Stimulated activated CD8-positive, alpha-beta memory T cell treated with anti-CD3 and anti-CD28 coated beads, Interleukin-4, amount 100 ng/mL, for 1 hour (primary cell): ENCODE measurements around the gene P3H1.
"Not testable (repeated sequence)": the region's sequence is repeated elsewhere in the genome, so short reads cannot be mapped to it uniquely, and the experiment has no call there.

Experiments
- DNase-seq, 2 donors: peaks; one replicate each; pipeline ENCODE4 v3.0.0-alpha.2; 2020; ENCODE audit warnings: low read depth in 2 of 2, low spot score in 1 of 2

The P3H1 gene, protein sequence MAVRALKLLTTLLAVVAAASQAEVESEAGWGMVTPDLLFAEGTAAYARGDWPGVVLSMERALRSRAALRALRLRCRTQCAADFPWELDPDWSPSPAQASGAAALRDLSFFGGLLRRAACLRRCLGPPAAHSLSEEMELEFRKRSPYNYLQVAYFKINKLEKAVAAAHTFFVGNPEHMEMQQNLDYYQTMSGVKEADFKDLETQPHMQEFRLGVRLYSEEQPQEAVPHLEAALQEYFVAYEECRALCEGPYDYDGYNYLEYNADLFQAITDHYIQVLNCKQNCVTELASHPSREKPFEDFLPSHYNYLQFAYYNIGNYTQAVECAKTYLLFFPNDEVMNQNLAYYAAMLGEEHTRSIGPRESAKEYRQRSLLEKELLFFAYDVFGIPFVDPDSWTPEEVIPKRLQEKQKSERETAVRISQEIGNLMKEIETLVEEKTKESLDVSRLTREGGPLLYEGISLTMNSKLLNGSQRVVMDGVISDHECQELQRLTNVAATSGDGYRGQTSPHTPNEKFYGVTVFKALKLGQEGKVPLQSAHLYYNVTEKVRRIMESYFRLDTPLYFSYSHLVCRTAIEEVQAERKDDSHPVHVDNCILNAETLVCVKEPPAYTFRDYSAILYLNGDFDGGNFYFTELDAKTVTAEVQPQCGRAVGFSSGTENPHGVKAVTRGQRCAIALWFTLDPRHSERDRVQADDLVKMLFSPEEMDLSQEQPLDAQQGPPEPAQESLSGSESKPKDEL

DNA sequence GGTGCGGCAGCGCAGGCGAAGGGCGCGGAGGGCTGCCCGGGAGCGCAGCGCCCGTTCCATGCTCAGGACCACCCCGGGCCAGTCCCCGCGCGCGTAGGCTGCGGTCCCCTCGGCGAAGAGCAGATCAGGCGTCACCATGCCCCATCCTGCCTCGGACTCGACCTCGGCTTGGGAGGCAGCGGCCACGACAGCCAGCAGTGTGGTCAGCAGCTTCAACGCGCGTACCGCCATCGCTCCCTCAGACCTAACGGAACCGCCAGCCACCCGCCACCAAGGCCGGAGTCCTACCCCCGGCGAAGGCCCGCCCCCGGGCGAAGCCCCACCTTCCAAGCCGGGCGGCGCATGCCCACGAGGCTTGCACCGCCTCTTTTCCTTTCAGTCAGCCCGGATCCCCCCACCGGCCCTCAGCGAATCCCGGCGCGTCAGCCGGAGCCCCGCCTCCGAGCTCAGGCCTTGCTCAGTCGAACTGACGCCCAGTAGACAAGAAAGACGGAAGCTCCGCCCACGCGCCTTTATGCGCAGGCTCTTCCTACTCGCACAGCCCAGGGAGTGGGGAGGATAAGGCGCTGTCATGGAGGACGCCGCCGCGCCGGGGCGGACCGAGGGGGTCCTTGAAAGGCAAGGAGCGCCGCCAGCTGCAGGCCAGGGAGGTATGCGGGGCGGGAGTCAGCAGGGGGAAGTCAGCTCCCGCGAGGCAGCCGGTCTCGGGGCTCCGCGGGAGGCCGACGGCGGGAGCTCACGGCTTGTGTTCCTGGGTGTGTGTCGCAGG lies at the start of gene P3H1, which contains the start of gene C1orf50:
P3H1 (minus strand) TSS at position 288 of the 769 bp plus-strand sequence; CDS start at position 231, 57 bp downstream.
C1orf50 (plus strand) TSS at position 509 of the 769 bp plus-strand sequence; CDS start at position 572, 63 bp downstream.
- DNase-seq = peak; percentile 98

DNA sequence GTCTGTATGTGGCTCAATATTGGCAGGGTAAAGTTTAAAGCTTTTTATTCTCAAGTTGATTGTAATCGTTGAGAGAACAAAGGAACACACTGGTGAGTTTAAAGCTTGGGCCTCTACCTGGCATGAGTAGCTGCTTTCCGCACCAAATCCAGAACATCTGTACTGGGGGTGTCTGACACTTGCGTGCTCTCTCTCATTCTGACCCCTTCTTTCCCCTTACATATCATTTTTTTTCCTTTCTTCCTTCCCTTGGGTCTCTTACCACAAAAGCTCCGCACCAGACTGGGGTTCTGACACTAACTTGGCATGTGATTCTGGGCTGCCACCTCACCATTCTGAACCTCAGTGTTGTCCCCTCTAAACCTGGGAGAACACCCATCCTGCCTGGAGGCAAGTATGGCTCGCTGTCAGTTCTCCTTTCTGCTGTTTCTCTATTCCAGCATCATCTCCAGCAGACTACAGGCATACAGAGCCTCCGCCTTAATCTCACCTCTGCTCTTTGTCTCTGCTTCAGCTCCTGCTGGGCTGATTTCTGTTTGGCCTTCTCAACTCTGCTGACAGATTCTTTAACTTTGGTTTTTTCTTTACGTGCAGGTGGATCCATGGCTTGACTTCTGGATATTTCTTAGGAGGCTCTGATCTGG lies 49.2 kb upstream of the P3H1 start:
- no peak for DNase-seq

DNA sequence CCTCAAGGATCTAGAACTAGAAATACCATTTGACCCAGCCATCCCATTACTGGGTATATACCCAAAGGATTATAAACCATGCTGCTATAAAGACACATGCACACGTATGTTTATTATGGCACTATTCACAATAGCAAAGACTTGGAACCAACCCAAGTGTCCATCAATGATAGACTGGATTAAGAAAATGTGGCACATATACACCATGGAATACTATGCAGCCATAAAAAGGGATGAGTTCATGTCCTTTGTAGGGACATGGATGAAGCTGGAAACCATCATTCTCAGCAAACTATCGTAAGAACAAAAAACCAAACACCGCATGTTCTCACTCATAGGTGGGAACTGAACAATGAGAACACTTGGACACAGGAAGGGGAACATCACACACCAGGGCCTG lies 48.0 kb upstream of the P3H1 start:
- not testable (repeated sequence) for DNase-seq

DNA sequence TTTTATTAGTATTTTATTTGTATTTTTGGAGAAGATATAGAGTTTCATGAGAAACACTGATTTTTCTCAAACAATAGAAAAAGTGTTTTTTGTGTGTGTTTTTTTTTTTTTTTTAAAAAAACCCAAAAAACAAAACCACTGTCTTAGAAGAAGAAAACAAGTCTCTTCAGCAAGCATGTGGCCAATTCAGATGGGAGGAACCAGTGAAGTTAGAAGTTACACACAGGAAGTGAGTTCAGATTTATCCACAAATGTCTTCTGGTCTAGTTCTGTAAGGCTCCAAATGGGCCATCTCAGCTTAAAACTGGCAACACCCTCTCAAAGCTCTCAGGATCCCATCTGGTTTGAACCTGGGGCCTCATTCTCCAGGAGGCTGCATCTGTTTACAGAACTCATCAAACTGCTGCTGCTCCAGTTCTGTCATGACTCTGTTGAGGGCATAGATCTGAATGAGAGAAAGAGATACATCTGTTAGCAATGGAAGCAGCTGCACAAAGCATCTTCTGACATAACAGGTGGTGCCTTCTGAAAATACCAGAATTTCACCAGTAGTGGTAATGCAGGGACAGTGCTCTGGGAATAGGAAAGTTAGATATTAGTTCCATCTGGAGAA lies 40.3 kb upstream of the P3H1 start:
- DNase-seq = no peak

DNA sequence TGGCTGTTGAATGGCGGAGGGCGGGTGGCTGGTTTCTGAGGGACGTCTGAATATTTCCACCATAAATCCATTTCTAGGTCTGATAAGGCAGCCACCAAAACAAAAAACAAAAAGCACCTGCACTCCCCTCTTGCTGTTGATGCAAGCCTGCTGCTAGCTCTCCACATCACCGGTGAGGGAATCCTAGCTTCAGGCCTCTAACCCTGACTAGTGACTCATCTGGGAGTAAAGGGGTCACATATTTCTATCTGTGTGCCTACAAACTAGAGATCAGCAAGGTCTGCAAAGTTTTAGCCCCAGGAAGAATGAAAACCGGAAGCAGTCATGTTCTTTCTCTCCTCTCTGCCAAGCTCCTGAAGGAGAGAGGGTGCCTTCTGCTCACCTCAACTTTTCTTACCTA lies 39.8 kb upstream of the P3H1 start:
- no peak for DNase-seq

DNA sequence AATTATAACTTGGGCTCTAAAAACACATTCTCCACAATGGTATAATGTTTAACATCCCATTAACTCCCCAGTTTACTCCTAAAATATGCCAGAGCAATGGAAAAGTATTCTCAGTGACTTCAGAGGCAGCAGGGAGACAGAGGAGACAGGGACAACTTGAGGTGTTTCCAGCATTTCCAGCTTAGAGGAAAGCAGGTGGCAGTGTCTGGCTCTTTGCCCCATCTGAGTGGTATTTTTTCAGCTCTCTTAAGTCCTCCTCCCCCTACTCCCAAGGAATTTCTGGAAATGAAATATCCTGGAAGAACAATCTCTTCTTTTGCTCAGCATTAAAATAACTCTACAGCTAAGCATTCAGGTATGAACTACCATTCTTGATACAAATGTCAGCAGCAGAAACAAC lies 39.3 kb upstream of the P3H1 start:
- DNase-seq = no peak

DNA sequence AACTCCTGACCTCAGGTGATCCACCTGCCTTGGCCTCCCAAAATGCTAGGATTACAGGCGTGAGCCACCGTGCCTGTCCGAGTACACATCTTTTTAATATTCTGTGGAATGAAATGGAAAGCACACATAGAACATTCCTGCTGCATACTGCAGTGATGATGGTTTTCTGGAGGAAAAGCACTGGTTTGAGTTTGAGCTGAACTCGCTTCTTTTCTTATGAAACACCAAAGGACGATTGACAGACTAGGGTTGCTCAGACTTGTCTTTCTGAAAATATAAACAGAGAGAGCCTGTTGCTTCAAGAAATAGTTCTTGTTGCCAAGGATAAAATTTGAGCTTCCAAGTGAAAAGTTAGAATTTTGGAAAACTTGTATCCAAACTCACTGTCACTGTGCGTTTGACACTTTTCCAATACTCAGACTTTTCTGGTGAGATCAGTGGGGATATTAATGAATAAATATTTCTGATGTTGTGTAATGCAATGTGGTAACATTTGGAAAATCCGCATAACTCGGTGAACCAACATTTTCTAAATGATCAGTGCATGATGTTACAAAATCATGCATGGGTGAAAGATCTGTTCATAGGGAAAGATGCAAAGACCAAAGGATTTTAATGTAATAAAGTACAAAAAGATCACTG lies 35.1 kb upstream of the P3H1 start:
- DNase-seq = no peak

DNA sequence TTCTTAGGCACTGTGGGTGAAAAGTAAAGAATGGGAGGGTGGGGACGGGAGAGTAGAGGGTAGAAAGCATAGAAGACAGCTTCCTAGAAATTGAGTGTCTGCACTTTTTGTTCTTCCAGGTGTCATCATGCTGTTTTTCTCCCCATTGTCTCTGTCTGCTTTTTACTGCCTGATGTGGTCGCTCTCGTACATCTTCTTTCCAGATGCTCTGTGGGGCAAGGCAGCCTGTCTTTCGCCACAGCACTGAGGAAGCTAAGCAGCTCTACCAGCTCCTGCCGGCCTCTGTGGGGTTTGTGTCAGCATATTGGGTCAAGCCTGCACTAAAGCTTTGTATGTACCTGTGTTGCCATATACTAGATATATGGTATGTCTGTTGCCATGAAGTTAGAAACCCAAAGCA lies 31.2 kb upstream of the P3H1 start:
- no peak for DNase-seq

DNA sequence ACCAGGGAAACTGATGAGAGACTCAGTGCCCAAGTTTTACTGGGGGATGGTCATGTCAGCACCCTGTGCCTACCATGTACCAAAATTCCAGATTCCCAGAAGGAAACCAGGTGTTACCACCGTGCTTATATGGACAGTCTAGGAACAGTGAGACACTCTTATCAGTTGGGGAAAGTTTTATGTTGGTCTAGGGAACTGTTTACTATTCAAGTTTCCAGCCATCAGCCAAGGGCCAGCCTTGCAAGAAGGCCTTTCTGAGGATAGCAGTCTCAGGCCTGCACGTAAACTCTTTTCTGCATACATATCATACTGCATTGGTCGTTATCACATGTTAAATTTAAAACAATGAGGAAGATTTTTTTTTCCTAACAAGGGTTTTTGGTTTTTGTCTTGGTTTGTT lies 30.6 kb upstream of the P3H1 start:
- no peak for DNase-seq

DNA sequence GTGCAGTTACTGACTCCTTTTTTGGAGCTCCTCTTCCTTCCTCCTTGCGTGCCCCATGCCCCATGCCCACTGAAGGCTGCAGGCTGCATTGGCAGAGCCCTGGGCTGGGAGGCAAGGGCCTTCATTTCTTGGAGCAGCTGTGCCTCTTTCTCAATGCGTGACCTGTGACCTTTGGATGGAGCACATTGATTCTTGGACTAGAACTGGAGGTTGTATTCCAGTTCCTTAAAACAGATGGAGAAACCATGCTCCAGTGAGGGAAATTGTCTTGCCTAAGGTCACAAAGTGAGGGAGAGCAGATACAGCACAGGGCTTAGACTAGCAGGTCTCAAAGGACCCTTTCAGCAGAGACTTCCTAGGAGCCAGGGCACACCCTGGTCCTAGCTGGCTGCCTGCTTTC lies 27.0 kb upstream of the P3H1 start:
- no peak for DNase-seq

DNA sequence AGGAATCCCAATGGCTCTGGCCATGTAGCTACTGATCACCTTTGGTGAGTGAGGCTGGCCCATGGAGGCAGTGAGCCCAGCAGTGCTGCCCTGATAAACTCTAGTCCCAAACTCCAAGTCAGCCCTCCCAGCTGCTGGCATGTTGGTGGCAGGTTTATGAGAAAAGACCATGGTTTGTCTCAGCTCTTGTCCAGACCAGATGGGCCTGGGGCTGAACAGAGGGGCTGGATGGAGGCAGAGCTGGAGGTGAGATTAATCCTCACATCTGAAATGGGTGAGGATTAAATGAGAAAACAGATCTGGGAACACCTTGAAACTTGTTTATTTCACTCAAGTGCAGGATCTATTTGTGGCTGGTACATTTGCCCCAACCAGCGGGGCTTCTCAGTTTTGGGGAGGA lies 21.2 kb upstream of the P3H1 start:
- no peak for DNase-seq

DNA sequence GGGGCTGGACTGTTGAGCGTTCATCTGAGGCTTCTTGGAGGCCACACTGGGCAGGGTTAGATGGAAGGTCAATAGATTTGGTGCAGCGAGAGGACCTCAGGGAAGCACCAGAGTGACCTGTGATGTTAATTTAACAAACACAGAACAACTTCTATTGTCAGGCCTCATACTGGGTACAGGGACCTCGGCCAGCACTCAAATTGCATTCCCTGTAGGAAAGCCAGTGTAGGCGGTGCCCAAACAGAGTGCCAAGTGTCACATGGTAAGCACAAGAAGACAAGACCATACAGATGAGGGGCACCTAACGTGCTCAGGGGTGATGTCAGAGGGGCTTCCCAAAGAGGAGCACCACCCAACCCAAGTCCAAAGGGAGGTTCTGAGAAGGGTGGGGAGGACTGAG lies 19.3 kb upstream of the P3H1 start:
- no peak for DNase-seq

DNA sequence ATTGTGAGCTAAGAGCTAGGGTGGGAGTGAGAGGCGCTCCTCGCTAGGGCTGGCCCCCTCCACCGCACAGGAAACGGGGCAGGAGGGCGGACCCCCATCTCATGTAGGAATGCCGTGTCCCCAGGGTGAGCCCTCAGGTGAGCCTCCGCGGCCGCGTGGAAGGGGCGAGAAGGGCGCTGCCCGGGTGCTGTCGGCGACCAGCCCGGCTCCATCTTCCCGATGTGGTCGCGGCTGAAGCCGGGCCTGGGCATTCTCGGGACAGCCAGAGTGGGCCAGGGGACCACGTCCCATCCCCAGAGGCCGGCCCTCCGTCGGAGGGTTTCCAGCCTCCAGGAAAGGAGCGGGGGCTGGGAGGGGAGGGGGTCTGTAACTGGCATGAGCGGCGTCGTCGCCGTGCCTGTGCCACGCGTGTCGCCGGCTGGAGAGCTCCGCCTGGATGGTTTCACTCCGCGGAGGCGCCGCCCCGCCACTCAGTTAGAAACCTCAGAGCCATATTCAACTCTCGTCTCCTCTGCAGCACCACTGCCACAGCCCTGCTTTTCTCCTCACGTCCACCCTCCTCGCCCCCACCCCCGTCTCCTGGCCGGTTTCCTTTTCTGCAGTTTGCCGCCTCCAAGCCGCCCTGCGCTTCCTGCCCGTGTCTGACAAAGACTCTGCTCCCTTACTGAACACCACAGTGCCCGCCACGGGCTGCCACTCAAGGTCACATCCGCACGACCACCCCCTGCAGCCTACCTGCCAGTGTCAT lies 18.3 kb upstream of the P3H1 start, which contains the start of gene TMEM269:
TMEM269 (plus strand) TSS at position 46 of the 748 bp plus-strand sequence. CDS start 4,903 bp downstream, outside the sequence.
- peak; percentile 9 to 12 for DNase-seq

DNA sequence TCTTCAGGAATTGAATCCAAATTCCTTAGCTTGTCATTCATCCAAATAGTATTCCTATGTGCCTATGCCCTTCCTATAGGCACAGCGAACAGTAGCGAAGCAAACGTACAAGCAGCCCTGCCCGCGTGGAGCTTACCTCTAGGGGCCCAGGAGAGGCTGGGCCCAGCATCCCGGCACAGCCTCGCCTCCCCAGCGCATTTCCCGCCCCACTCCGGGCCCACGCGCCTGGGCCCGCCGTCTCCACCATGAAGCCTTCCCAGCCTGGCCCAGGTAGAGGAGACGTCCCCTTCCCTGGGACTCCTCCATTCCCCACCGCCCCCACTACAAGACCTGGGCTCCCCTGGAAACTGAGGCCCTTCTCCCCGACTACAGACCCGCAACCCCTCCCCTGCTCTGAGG lies 17.7 kb upstream of the P3H1 start:
- no peak for DNase-seq

DNA sequence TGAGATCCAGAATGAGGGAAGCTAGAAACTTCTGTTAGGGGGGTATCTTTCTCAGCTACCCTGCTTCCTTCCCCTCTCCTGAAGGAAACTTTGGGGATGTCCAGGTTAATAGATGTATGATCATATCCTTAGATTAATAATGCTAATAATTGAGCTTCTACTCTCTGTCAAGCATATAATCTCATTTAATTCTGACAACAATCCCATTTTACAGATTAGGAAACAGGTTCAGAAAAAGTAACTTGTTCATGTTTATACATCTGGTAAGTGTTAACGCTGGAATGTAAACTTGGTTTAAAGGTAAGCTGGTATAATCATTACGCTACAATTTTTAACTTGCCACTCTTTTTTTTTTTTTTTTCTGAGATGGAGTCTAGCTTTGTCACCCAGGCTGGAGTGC lies 16.3 kb upstream of the P3H1 start:
- no peak for DNase-seq

DNA sequence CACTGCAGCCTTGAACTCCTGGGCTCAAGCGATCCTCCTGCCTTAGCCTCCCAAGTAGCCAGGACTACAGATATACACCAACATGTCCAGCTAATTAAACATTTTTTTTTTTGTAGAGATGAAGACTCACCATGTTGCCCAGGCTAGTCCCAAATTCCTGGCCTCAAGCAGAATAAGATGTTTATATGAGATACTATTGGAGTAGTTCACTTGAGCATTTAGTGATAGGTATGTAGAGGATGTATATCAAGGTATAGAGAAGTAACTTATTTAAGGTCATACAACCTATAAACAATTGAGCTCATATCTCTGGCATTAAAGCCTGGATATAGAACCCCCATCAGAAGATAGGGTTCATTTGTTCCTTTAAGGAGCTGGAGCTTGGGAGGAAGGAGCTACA lies 13.3 kb upstream of the P3H1 start:
- DNase-seq = no peak

DNA sequence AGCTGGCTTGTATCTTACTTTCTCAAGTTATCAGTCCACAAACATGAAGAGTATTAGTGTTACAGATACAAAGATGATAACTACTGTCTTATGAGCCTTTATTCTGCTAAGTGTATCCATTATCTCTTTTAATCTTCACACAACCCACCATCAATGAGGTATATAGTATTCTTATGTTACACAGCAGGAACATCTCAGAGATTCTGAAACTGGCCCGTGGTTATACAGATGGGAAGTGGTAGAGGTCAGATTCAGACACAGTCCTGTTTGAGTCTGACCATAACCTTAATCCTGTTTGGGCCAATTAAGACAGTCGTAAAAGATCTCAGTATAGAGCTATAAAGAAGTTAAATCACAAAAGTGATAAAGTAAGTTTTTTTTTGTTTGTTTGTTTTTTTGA lies 12.9 kb upstream of the P3H1 start:
- no peak for DNase-seq

DNA sequence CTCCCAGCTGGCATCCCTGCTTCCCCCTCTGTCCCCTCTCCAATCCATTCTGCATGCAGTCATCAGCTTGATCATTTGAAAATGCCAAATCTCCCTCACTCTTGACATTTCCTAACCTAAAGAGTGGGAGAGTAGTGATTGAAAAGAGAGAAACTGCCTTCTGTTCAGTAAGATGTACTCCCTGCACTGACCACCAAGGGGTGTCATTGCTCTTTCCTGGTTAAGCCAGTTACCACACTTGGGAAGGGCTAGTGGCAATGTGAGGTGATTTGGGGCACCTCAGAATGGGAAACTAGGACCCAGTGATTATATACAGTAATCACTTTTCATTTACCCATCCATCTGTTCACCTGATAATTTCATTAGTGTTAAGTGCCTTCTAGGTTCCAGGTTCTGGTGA lies 11.0 kb upstream of the P3H1 start:
- DNase-seq = no peak

DNA sequence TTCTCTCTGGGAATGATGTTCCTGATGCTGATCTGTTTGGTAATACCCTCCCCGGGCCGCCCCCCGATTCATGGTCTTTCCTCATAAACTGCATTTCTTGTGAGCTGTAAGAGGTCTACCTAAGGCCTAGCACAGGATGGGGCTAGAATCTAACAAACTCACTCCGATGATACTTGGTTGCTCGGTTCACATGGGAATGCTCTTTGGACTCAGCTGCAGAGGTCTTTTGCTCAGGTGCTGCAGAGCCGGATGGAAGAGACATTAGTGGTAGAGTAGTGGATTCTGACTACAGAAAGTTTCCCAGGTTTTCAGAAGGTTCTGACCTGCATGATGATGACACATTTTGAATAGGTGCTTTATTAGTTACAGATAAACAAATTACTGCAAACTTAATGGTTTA lies 9.7 kb upstream of the P3H1 start:
- no peak for DNase-seq
